DND-41 (cell line): ENCODE data around the gene RIN2.

ENCODE experiments used
- CTCF ChIP-seq: IDR thresholded peaks from 2 replicates; pipeline ENCODE4 v1.5.1; 2012; ENCODE audit warnings: borderline replicate concordance, low read length, moderate library complexity, mild to moderate bottlenecking; ENCODE audit not compliant: poor library complexity, severe bottlenecking; ENCODE audit errors: extremely low read depth
- EZH2 ChIP-seq: IDR thresholded peaks from 3 replicates; pipeline ENCODE4 v1.6.1; 2012; ENCODE audit warnings: borderline replicate concordance, low read depth, mild to moderate bottlenecking, moderate library complexity, low read length, inconsistent platforms; ENCODE audit not compliant: severe bottlenecking

- TF ChIP-seq CTCF (no peak), EZH2 (no peak)
Measured at GRCh38 chr20:19778404-19778803, 20.3 kb downstream of the RIN2 start.
